Measurements from ENCODE around the gene ANK2. TPM values are rescaled to one million over a fixed set of nuclear protein-coding genes. Genes with fewer than 3 reads are reported as not detected.
A peak's percentile ranks its signal among the peaks of the same experiment; 100 is the strongest.

ANK2 gene
- total RNA-seq = 100 to 1,000 TPM; 324 to 377 (median 344) TPM
- polyA plus RNA-seq = 78.6 TPM
- long read RNA-seq, donor 1, partial matches to known transcripts = 54 of 178 reads
- long read RNA-seq, donor 1, other reads (novel, unspliced or antisense) = 124 of 178 reads
- long read RNA-seq, donor 2, partial matches to known transcripts = 7 of 49 reads
- long read RNA-seq, donor 2, other reads (novel, unspliced or antisense) = 42 of 49 reads
- long read RNA-seq, donor 3, partial matches to known transcripts = 85 of 282 reads
- long read RNA-seq, donor 3, other reads (novel, unspliced or antisense) = 195 of 282 reads
- long read RNA-seq, donor 4, partial matches to known transcripts = 16 of 80 reads
- long read RNA-seq, donor 4, other reads (novel, unspliced or antisense) = 63 of 80 reads

GRCh38 chr4:113049421-113050370 is at the start of gene ANK2:
ANK2 (plus strand) TSS chr4:113049653; CDS start chr4:113049729, 76 bp downstream.
- H3K4me1 ChIP-seq (ENCODE audit: control insufficient read depth, insufficient read depth, low read length) = no peaks in the 10 kb centered on the region
- ATAC-seq (peak in 1 of 2 donors; percentile 46), DNase-seq (peak in 2 of 3 donors; percentile 41 to 56)
- no peak within 1 kb of the TSS for H3K27ac ChIP-seq (ENCODE audit: low read length)
- no peaks in the 10 kb centered on the region for H3K27me3 ChIP-seq (ENCODE audit: control insufficient read depth, insufficient read depth)
- no peaks in the 10 kb centered on the region for H3K9me3 ChIP-seq (ENCODE audit: control insufficient read depth, low read length)
- H3K4me3 ChIP-seq (ENCODE audit: low read length) = peak within 1 kb of the TSS; percentile 30
- 22% methylated on average over 20 of the region's 20 CpGs for WGBS
- intact Hi-C loops (cut with DNase I) = no loop called here

- H3K4me1 ChIP-seq (ENCODE audit: control insufficient read depth, insufficient read depth, low read length) = no peaks in the 10 kb centered on the region
- no peak overlapping the region for H3K4me3 ChIP-seq (ENCODE audit: low read length)
- no peak overlapping the region for H3K27ac ChIP-seq (ENCODE audit: low read length)
- no peaks in the 10 kb centered on the region for H3K9me3 ChIP-seq (ENCODE audit: control insufficient read depth, low read length)
- no peak for ATAC-seq
- WGBS = 82% methylated on average over 2 of the region's 2 CpGs
- H3K27me3 ChIP-seq (ENCODE audit: control insufficient read depth, insufficient read depth) = no peaks in the 10 kb centered on the region
- no peak for DNase-seq
- intact Hi-C loops (cut with DNase I) = no loop called here
Observed at GRCh38 chr4:113003841-113004240, 45.6 kb upstream of the ANK2 start.

- ATAC-seq (peak in 1 of 2 donors; percentile 31), DNase-seq (no peak)
- no peaks in the 10 kb centered on the region for H3K27me3 ChIP-seq (ENCODE audit: control insufficient read depth, insufficient read depth)
- H3K4me3 ChIP-seq (ENCODE audit: low read length) = no peak overlapping the region
- WGBS = 75% methylated on average over 4 of the region's 4 CpGs
- H3K27ac ChIP-seq (ENCODE audit: low read length) = no peak overlapping the region
- H3K9me3 ChIP-seq (ENCODE audit: control insufficient read depth, low read length) = no peaks in the 10 kb centered on the region
- no peaks in the 10 kb centered on the region for H3K4me1 ChIP-seq (ENCODE audit: control insufficient read depth, insufficient read depth, low read length)
- intact Hi-C loops (cut with DNase I) = no loop called here
Observed at GRCh38 chr4:113004655-113005054, 44.8 kb upstream of the ANK2 start.

GRCh38 chr4:113006632-113007031 is 42.8 kb upstream of the ANK2 start:
- H3K4me3 ChIP-seq (ENCODE audit: low read length) = no peak overlapping the region
- no peak overlapping the region for H3K27ac ChIP-seq (ENCODE audit: low read length)
- no peaks in the 10 kb centered on the region for H3K9me3 ChIP-seq (ENCODE audit: control insufficient read depth, low read length)
- DNase-seq (no peak), ATAC-seq (no peak)
- WGBS = 89% methylated on average over 1 of the region's 1 CpG
- intact Hi-C loops (cut with DNase I) = no loop called here
- H3K27me3 ChIP-seq (ENCODE audit: control insufficient read depth, insufficient read depth) = no peaks in the 10 kb centered on the region
- no peaks in the 10 kb centered on the region for H3K4me1 ChIP-seq (ENCODE audit: control insufficient read depth, insufficient read depth, low read length)

- no peak for ATAC-seq
- 77% methylated on average over 5 of the region's 5 CpGs for WGBS
- no peaks in the 10 kb centered on the region for H3K27me3 ChIP-seq (ENCODE audit: control insufficient read depth, insufficient read depth)
- intact Hi-C loops (cut with DNase I) = no loop called here
- no peak overlapping the region for H3K27ac ChIP-seq (ENCODE audit: low read length)
- H3K4me3 ChIP-seq (ENCODE audit: low read length) = no peak overlapping the region
- no peaks in the 10 kb centered on the region for H3K4me1 ChIP-seq (ENCODE audit: control insufficient read depth, insufficient read depth, low read length)
- H3K9me3 ChIP-seq (ENCODE audit: control insufficient read depth, low read length) = no peaks in the 10 kb centered on the region
- DNase-seq = no peak
Observed at GRCh38 chr4:113007151-113007550, 42.3 kb upstream of the ANK2 start.

- H3K9me3 ChIP-seq (ENCODE audit: control insufficient read depth, low read length) = no peaks in the 10 kb centered on the region
- DNase-seq = no peak
- no peaks in the 10 kb centered on the region for H3K27me3 ChIP-seq (ENCODE audit: control insufficient read depth, insufficient read depth)
- H3K4me3 ChIP-seq (ENCODE audit: low read length) = no peak overlapping the region
- ATAC-seq = no peak
- H3K27ac ChIP-seq (ENCODE audit: low read length) = no peak overlapping the region
- intact Hi-C loops (cut with DNase I) = no loop called here
- H3K4me1 ChIP-seq (ENCODE audit: control insufficient read depth, insufficient read depth, low read length) = no peaks in the 10 kb centered on the region
Observed at GRCh38 chr4:113008135-113008534, 41.3 kb upstream of the ANK2 start.

GRCh38 chr4:113008716-113009115 is 40.7 kb upstream of the ANK2 start:
- no peak overlapping the region for H3K4me3 ChIP-seq (ENCODE audit: low read length)
- ATAC-seq (no peak), DNase-seq (no peak)
- H3K9me3 ChIP-seq (ENCODE audit: control insufficient read depth, low read length) = no peaks in the 10 kb centered on the region
- H3K27ac ChIP-seq (ENCODE audit: low read length) = no peak overlapping the region
- H3K27me3 ChIP-seq (ENCODE audit: control insufficient read depth, insufficient read depth) = no peaks in the 10 kb centered on the region
- 54% methylated on average over 2 of the region's 2 CpGs for WGBS
- no peaks in the 10 kb centered on the region for H3K4me1 ChIP-seq (ENCODE audit: control insufficient read depth, insufficient read depth, low read length)
- intact Hi-C loops (cut with DNase I) = no loop called here

GRCh38 chr4:113009461-113009860 is 40.0 kb upstream of the ANK2 start:
- no peak for ATAC-seq

GRCh38 chr4:113012122-113012725 is 37.2 kb upstream of the ANK2 start:
- no peaks in the 10 kb centered on the region for H3K4me1 ChIP-seq (ENCODE audit: control insufficient read depth, insufficient read depth, low read length)
- no peaks in the 10 kb centered on the region for H3K27me3 ChIP-seq (ENCODE audit: control insufficient read depth, insufficient read depth)
- no peaks in the 10 kb centered on the region for H3K9me3 ChIP-seq (ENCODE audit: control insufficient read depth, low read length)
- 59% methylated on average over 4 of the region's 4 CpGs for WGBS
- no peak overlapping the region for H3K4me3 ChIP-seq (ENCODE audit: low read length)
- DNase-seq (no peak), ATAC-seq (no peak)
- H3K27ac ChIP-seq (ENCODE audit: low read length) = no peak overlapping the region
- intact Hi-C loops (cut with DNase I) = no loop called here

More at GRCh38 chr4:113009461-113009860, 40.0 kb upstream of the ANK2 start:
- H3K27me3 ChIP-seq (ENCODE audit: control insufficient read depth, insufficient read depth) = no peaks in the 10 kb centered on the region
- no peaks in the 10 kb centered on the region for H3K9me3 ChIP-seq (ENCODE audit: control insufficient read depth, low read length)
- intact Hi-C loops (cut with DNase I) = no loop called here
- H3K27ac ChIP-seq (ENCODE audit: low read length) = no peak overlapping the region
- no peaks in the 10 kb centered on the region for H3K4me1 ChIP-seq (ENCODE audit: control insufficient read depth, insufficient read depth, low read length)
- no peak overlapping the region for H3K4me3 ChIP-seq (ENCODE audit: low read length)
- WGBS = 84% methylated on average over 2 of the region's 2 CpGs
- no peak for DNase-seq

GRCh38 chr4:113012786-113013185 is 36.7 kb upstream of the ANK2 start:
- no peaks in the 10 kb centered on the region for H3K9me3 ChIP-seq (ENCODE audit: control insufficient read depth, low read length)
- WGBS = 56% methylated on average over 4 of the region's 4 CpGs
- ATAC-seq (no peak), DNase-seq (no peak)
- H3K27ac ChIP-seq (ENCODE audit: low read length) = no peak overlapping the region
- H3K27me3 ChIP-seq (ENCODE audit: control insufficient read depth, insufficient read depth) = no peaks in the 10 kb centered on the region
- H3K4me3 ChIP-seq (ENCODE audit: low read length) = no peak overlapping the region
- H3K4me1 ChIP-seq (ENCODE audit: control insufficient read depth, insufficient read depth, low read length) = no peaks in the 10 kb centered on the region
- intact Hi-C loops (cut with DNase I) = no loop called here

GRCh38 chr4:113013751-113014150 is 35.7 kb upstream of the ANK2 start:
- no peak for DNase-seq
- WGBS = 63% methylated on average over 1 of the region's 1 CpG
- Histone ChIP-seq H3K4me3 (ENCODE audit: low read length) (no peak overlapping the region), H3K27ac (ENCODE audit: low read length) (no peak overlapping the region), H3K9me3 (ENCODE audit: control insufficient read depth, low read length) (no peaks in the 10 kb centered on the region), H3K4me1 (ENCODE audit: control insufficient read depth, insufficient read depth, low read length) (no peaks in the 10 kb centered on the region), H3K27me3 (ENCODE audit: control insufficient read depth, insufficient read depth) (no peaks in the 10 kb centered on the region)
- intact Hi-C loops (cut with DNase I) = no loop called here
- ATAC-seq = no peak

Measured in right cardiac atrium (tissue), 5 donors.